Sigmoid colon (tissue), 4 donors: ENCODE results near the gene ADSL.

Experiments used
- EP300 ChIP-seq, 4 donors: sonication (generic); formaldehyde crosslinking; IDR thresholded peaks; one replicate each; pipeline ENCODE4 v1.6.1; 2017; ENCODE audit warnings: antibody characterized with exemption in 4 of 4
- POLR2A ChIP-seq, 2 donors: fragments of 450-650 bp; IDR thresholded peaks; one replicate each; pipeline ENCODE4 v1.6.1; 2016; ENCODE audit warnings: antibody characterized with exemption in 2 of 2, mild to moderate bottlenecking in 2 of 2, moderate library complexity in 2 of 2
- TF ChIP-seq, protein P1 (sequence below), 4 experiments: fragments of 450-650 bp in 3 of 4; fragments of 200-600 bp in 1 of 4; IDR thresholded peaks; one replicate each; pipeline ENCODE4 v1.5.1; 2016 to 2019; ENCODE audit warnings: antibody characterized with exemption in 4 of 4, mild to moderate bottlenecking in 3 of 4, moderate library complexity in 2 of 4

- TF ChIP-seq POLR2A (IDR thresholded peaks at IDR 0.05) (no peak), EP300 (IDR thresholded peaks at IDR 0.05) (no peak)
- TF ChIP-seq, protein P1, sequence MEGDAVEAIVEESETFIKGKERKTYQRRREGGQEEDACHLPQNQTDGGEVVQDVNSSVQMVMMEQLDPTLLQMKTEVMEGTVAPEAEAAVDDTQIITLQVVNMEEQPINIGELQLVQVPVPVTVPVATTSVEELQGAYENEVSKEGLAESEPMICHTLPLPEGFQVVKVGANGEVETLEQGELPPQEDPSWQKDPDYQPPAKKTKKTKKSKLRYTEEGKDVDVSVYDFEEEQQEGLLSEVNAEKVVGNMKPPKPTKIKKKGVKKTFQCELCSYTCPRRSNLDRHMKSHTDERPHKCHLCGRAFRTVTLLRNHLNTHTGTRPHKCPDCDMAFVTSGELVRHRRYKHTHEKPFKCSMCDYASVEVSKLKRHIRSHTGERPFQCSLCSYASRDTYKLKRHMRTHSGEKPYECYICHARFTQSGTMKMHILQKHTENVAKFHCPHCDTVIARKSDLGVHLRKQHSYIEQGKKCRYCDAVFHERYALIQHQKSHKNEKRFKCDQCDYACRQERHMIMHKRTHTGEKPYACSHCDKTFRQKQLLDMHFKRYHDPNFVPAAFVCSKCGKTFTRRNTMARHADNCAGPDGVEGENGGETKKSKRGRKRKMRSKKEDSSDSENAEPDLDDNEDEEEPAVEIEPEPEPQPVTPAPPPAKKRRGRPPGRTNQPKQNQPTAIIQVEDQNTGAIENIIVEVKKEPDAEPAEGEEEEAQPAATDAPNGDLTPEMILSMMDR (IDR thresholded peaks at IDR 0.05) = no peak
Observed at GRCh38 chr22:40418366-40419201, 72.3 kb downstream of the ADSL start.
